HepG2 (cell line): ENCODE results near the gene TLDC2. TPM values are rescaled to one million over a fixed set of nuclear protein-coding genes. Genes with fewer than 3 reads are reported as not detected.

Source experiments
- ARID4A ChIP-seq: sonication (generic); formaldehyde crosslinking; IDR thresholded peaks from 2 replicates; pipeline ENCODE4 v1.5.0; 2020; ENCODE audit warnings: mild to moderate bottlenecking, missing genetic modification reagents, borderline replicate concordance
- ETV5 ChIP-seq: IDR thresholded peaks from 2 replicates; pipeline ENCODE4 v1.6.1; 2018; ENCODE audit warnings: missing biosample characterization, missing genetic modification reagents, inconsistent platforms, borderline replicate concordance
- FOXC1 ChIP-seq: sonication (generic); formaldehyde crosslinking; IDR thresholded peaks from 2 replicates; pipeline ENCODE4 v1.8.0; 2022; ENCODE audit warnings: mild to moderate bottlenecking, missing genetic modification reagents, borderline replicate concordance
- MATR3 ChIP-seq: sonication (generic); formaldehyde crosslinking; IDR thresholded peaks from 2 replicates; pipeline ENCODE4 v1.4.0; 2020; ENCODE audit warnings: missing genetic modification reagents
- MYC ChIP-seq: sonication (generic); formaldehyde crosslinking; IDR thresholded peaks from 2 replicates; pipeline ENCODE4 v1.9.0; 2021; ENCODE audit warnings: missing genetic modification reagents, borderline replicate concordance
- PHF5A ChIP-seq: IDR thresholded peaks from one replicate; pipeline ENCODE4 v1.6.1; 2018; ENCODE audit warnings: low read depth, missing genetic modification reagents; ENCODE audit not compliant: unreplicated experiment
- RELA ChIP-seq: sonication (generic); formaldehyde crosslinking; IDR thresholded peaks from 2 replicates; pipeline ENCODE4 v1.4.0; 2020; ENCODE audit warnings: missing genetic modification reagents
- TCF7L2 ChIP-seq: IDR thresholded peaks from 2 replicates; pipeline ENCODE4 v1.6.1; 2011; ENCODE audit warnings: mild to moderate bottlenecking, low read depth, low read length, moderate library complexity
- ZNF10 ChIP-seq: sonication (generic); formaldehyde crosslinking; IDR thresholded peaks from 2 replicates; pipeline ENCODE4 v1.4.0; 2020; ENCODE audit warnings: mild to moderate bottlenecking, low read depth, missing genetic modification reagents, borderline replicate concordance
- ZNF275 ChIP-seq: sonication (generic); formaldehyde crosslinking; IDR thresholded peaks from 2 replicates; pipeline ENCODE4 v1.8.0; 2022; ENCODE audit warnings: missing genetic modification reagents, mild to moderate bottlenecking, inconsistent platforms, borderline replicate concordance
- ZNF609 ChIP-seq: sonication (generic); formaldehyde crosslinking; IDR thresholded peaks from 2 replicates; pipeline ENCODE4 v1.4.0; 2020; ENCODE audit warnings: mild to moderate bottlenecking, missing genetic modification reagents, borderline replicate concordance
- ZNF674 ChIP-seq: sonication (generic); formaldehyde crosslinking; IDR thresholded peaks from 2 replicates; pipeline ENCODE4 v1.5.0; 2020; ENCODE audit warnings: low read depth, mild to moderate bottlenecking, missing genetic modification reagents
- polyA plus RNA-seq, 8 experiments: library from polyadenylated mRNA; depleted of rRNA in 3 of 8; stranded (reverse) in 7 of 8; unstranded in 1 of 8; fragments of >200 nt; fragmentation: Illumina TruSeq in 4 of 8; extraction: Trizol in 4 of 8; gene quantifications; 2 replicates each; pipeline versions ENCODE4 v1.2.1 to v1.2.3, GENCODE V29; 2011 to 2016; ENCODE audit warnings: low read depth in 4 of 8, missing spikeins in 1 of 8, mixed read lengths in 1 of 8; ENCODE audit not compliant: insufficient read depth in 1 of 8
- total RNA-seq, 5 experiments: library from RNA; depleted of rRNA; stranded (reverse); fragments of >200 nt; fragmentation: Illumina TruSeq; extraction: Trizol; gene quantifications; 2 replicates each; pipeline ENCODE4 v1.2.3, GENCODE V29; 2016; ENCODE audit warnings: low read depth in 1 of 5
- TF ChIP-seq, protein P1 (sequence below): sonication (generic); formaldehyde crosslinking; IDR thresholded peaks from 2 replicates; pipeline ENCODE4 v1.5.0; 2020; ENCODE audit warnings: mild to moderate bottlenecking, missing genetic modification reagents

The TLDC2 gene
- total and polyA plus RNA-seq, 2 of the 13 experiments (the other 11 are each of a cell fraction or from before 2014, with no cell fraction given): 1.5 to 1.6 TPM

- TF ChIP-seq, protein P1, sequence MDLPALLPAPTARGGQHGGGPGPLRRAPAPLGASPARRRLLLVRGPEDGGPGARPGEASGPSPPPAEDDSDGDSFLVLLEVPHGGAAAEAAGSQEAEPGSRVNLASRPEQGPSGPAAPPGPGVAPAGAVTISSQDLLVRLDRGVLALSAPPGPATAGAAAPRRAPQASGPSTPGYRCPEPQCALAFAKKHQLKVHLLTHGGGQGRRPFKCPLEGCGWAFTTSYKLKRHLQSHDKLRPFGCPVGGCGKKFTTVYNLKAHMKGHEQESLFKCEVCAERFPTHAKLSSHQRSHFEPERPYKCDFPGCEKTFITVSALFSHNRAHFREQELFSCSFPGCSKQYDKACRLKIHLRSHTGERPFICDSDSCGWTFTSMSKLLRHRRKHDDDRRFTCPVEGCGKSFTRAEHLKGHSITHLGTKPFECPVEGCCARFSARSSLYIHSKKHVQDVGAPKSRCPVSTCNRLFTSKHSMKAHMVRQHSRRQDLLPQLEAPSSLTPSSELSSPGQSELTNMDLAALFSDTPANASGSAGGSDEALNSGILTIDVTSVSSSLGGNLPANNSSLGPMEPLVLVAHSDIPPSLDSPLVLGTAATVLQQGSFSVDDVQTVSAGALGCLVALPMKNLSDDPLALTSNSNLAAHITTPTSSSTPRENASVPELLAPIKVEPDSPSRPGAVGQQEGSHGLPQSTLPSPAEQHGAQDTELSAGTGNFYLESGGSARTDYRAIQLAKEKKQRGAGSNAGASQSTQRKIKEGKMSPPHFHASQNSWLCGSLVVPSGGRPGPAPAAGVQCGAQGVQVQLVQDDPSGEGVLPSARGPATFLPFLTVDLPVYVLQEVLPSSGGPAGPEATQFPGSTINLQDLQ (CRISPR knock-in tag): no peak
- TF ChIP-seq RELA (CRISPR knock-in tag) (peak; percentile 83; the same call in 1 of the 2 replicates), TCF7L2 (no peak), MATR3 (CRISPR knock-in tag) (0 out of 2 replicates have a peak, but pooled peaks have one; percentile 0), ZNF10 (CRISPR knock-in tag) (no peak), ETV5 (CRISPR knock-in tag) (no peak), ARID4A (CRISPR knock-in tag) (peak; percentile 79), ZNF609 (no peak), ZNF275 (CRISPR knock-in tag) (no peak), ZNF674 (no peak), MYC (CRISPR knock-in tag) (peak; percentile 34; the same call in 1 of the 2 replicates), PHF5A (CRISPR knock-in tag) (no peak), FOXC1 (CRISPR knock-in tag) (peak; percentile 94; the same call in 1 of the 2 replicates)
Measured at GRCh38 chr20:36886859-36887751, 11.2 kb downstream of the TLDC2 start (continued).
